ENCODE measurements around the gene CFAP73.

Gene CFAP73

GRCh38 chr12:113105606-113106271, 43.8 kb upstream of the CFAP73 start:
- no peak for TF ChIP-seq CTCF (IDR thresholded peaks at IDR 0.05; ENCODE audit: low read depth, low read length)
- DNase-seq (ENCODE audit: extremely low read depth, low read depth) = no peak

GRCh38 chr12:113106361-113106760, 43.2 kb upstream of the CFAP73 start:
- TF ChIP-seq CTCF (IDR thresholded peaks at IDR 0.05; ENCODE audit: low read depth, low read length) = no peak
- DNase-seq (ENCODE audit: extremely low read depth, low read depth) = no peak

GRCh38 chr12:113108308-113108707, 41.2 kb upstream of the CFAP73 start:
- DNase-seq (ENCODE audit: extremely low read depth, low read depth) = no peak
- TF ChIP-seq CTCF (IDR thresholded peaks at IDR 0.05; ENCODE audit: low read depth, low read length) = no peak

- TF ChIP-seq CTCF (IDR thresholded peaks at IDR 0.05; ENCODE audit: low read depth, low read length) = no peak
- DNase-seq (ENCODE audit: extremely low read depth, low read depth) = no peak
Observed at GRCh38 chr12:113109360-113109759, 40.2 kb upstream of the CFAP73 start.

- TF ChIP-seq CTCF (IDR thresholded peaks at IDR 0.05; ENCODE audit: low read depth, low read length) = no peak
- no peak for DNase-seq (ENCODE audit: extremely low read depth, low read depth)
Observed at GRCh38 chr12:113109872-113110599, 39.5 kb upstream of the CFAP73 start.

- DNase-seq (ENCODE audit: extremely low read depth, low read depth) = no peak
- TF ChIP-seq CTCF (IDR thresholded peaks at IDR 0.05; ENCODE audit: low read depth, low read length) = no peak
Observed at GRCh38 chr12:113111247-113111646, 38.3 kb upstream of the CFAP73 start.
